Limb (tissue), 2 donors: ENCODE data around the gene JAG2.
A peak's percentile ranks its signal among the peaks of the same experiment; 100 is the strongest.

ENCODE experiments used
- DNase-seq, 2 donors: peaks; one replicate each; pipeline ENCODE4 v3.0.0-alpha.2; 2016; ENCODE audit errors: extremely low spot score in 2 of 2

JAG2 gene

DNA sequence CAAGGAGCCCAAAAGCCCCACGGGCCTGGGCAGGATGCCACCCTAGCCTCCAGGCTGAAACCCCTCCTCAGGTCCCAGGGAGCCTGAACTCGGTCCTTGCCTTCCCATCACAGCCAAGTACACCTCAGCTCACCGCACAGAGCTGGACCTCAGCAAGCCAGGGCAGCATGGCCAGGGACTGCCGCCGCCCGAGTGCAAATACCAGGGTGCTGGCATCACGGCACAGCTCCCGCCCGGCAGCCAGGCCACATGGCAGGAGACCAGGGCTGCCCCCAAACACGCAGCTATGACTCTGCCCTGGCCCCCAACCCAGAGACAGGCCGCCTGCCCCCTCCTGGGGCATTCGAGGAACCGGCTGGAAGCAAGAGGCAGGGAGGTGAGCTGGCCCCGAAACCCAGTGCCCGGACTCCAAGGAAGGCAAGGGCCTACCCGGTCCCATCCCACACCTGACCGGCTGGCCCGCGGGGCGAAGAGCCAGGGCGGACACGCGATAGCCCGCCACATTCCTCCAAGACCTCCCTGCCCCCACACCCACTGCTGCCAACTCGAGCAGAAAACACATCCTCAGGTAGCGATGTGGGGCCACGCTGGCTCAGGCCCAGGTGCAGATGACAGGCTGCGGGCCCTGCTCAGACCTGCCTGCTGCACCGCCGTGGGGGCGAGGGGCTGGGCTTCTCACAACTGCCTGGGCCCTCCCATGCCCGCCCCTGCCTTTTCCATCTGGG is 2.7 kb downstream of the JAG2 start:
- no peak for DNase-seq

DNA sequence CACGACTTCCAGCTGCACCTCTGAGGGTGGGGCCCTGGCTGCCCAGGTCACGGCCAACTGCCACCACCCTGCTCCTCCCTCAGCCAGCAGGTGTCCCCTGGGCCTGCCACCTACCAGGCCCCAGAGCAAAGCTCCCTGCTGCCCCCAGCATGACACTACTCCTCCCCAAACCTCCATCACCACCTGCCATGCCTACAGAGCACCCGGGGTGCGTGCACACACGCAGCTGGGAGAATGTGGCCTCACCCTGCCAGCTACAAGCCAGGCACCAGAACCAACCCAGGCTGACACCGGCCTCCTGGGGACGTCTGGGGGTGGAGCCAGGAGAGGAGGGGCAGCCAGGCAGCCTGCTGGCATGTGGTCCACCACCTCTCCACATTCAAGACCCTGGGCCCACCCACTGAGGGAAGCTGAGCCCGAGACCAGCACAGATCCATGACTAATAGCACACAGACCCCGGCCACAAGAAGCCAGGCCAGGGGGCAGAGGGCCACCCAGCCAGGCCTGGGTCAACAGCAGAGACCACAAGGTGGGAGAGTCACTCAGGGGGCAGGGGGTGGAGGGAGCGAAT is 3.4 kb downstream of the JAG2 start:
- DNase-seq, result no peak

DNA sequence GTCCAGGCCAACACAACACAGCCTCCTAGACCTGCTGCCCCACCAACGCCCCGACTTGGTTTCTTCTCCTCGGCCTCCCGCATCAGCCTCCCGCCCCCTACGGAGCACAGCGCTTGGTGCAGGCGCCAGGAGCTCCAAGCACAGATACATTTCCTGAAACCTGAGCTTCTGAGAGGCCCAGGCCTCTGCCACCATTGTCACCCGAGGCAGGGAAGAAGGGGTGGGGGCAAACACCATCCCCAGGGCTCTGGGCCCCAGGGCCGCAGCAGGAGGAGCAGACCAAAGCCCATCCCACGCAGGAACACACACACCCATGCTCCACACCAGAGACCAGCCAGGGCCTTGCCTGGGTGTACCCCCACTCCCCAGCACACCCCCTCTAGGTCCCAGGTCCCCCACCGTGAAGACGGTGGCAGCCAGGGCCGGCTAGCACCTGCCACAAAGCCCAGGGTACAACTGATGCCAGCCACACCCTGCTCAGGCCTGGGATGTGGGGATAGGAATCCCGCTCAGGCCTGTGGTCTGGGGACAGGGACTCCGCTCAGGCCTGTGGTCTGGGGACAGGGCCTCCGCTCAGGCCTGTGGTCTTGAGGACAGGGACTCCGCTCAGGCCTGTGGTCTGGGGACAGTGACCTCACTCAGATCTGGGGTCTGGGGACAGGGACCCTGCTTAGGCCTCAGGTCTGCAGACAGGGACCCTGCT is 5.4 kb downstream of the JAG2 start:
- no peak for DNase-seq

DNA sequence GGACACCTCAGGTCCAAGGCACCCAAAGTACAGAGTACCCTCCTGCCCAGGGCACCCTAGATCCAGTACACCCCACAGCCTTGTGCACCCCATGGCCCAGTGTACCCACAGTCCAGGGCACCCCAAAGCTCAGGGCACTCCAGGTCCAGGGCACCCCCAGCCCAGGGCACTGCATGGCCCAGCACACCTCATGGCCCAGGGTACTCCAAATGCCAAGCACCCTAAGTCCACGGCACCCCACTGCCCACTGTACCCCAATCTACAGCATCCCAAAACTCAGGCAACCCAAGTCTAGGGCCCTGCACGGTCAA is 6.0 kb downstream of the JAG2 start:
- no peak for DNase-seq

DNA sequence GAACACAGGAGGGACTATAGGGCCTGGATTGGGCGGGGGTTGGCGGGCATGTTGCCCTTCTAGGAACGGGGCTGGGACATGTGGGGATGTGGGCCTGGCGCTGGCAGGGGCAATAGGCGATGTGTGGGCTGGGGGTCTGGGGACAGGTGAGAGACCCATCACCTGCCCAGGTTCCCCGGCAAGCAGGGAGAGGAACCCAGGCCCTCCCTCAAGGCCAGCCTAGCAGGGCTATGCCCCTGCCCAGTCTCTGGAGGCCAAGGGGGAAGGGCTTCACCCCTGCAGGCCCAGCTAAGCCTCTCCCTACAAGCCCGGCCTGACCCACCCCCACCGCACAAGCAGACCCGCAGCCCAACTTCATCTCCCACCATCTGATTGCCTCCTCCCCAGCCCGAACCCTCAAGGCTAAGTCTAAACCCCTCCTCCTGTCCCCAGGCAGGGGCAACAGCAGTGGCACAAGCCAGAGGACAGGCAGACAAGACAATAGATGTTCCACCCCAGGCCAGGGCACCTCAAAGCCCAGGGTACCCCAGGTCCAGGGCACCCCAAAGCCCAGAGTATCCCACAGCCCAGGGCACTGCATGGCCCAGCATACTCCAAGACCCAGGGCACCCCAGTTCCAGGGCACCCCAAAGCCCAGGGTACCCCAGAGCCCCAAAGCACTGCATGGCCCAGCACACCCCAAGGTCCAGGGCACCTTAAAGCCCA is 6.5 kb downstream of the JAG2 start:
- no peak for DNase-seq

DNA sequence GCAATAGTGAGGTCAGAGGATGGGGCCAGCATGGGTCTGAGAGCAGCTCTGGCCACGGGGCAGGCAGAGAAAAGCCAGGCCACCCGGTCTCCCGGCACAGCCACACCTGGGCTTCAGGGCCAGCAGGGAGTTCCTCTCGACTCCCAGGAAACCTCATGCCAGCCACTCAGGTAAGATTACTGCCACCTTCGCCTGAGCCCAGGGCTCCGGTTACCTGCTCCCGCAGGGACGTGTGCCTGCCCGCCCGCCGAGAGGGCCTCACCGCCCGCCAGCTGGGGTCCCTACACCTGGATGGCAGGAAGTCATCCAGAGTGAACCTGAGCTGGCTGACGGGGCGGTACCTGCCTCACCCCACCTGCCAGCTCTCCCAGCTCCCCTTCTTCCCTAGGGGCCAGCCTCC is 7.3 kb downstream of the JAG2 start:
- DNase-seq, result no peak

DNA sequence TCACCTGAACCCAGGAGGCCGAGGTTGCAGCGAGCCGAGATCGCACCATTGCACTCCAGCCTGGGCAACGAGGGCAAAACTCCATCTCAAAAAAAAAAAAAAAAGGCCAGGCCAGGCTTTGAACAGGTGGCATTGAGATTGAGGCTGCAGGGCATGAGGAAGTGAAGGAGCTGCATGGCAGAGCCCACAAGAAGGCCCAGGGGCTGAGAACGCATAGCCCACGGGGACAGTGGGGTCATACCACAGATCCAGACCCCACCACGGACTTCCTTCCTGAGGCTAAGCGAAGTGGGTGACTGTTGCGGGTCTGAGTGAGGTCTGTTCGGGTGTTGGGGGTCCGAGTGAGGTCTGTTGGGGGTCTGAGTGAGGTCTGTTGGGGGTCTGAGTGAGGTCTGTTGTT is 7.8 kb downstream of the JAG2 start:
- no peak for DNase-seq

- DNase-seq, result no peak
Measured at GRCh38 chr14:105159344-105159743, 9.2 kb downstream of the JAG2 start.

- DNase-seq, result no peak
Measured at GRCh38 chr14:105158794-105159193, 9.8 kb downstream of the JAG2 start.

DNA sequence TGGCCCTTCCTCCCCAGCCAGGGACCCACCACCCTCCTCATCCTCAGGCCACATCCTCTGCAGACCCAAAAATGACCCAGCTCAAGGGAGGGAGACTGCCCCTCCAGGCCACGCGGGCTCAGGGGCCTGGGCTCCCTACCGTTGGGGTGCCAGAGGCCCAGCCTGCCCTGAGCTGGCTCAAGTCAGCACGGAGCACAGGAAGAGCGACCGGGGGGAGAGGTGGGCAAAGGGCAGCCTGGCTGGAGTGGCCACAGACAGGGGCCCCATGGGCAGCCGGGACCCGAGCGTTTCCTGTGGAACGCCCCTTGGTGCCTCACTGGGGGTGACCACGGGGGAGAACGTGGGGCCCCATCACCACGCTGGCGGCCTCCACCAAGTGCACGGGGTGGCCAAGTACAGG is 10.7 kb downstream of the JAG2 start:
- DNase-seq, result no peak

DNA sequence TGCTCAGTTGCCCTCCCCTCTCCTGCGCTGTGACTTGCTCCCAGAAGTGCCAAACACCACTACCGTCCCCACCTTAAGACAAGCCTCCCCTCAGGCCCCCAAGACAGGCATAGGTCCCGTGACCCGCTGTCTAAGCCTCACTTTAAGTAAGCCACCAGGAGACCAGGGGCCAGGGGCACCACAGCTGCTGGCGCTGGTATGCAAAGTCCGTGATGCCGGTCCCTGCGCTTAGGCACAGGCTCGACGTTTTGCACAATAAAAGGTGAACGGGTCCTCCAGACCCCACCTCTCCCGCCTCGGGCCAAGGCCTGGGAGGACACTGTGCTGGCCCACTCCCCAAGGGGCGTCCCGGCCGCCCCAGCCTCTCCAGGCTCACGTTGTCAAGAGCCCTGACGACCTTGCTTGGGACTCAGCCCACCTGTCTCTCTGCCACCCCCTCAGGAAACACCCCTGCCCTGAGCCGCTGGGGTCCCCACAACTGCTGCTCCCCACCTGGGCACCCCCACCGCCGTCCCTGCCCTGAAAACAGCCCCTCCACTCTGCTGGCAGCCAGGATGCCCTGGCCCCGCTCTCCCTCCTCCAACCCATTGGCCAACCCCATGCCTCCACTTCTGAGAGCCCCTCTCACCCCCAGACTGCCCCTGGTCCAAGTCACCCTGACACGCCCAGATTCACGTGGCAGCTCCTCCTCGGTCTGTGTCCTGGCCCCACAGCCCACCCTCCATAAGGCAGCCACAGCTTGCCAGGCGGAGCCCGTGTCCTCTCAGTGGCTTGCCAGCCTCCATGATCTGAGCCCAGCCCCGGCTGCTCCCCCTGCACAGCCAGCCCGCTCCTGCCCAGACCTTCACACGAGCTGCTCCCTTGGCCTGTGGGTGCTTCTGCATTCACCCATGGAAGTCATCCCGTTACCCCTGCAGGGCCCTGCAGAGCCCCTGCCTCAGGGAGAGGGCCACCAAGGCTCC is 11.9 kb downstream of the JAG2 start:
- DNase-seq, result no peak

- DNase-seq, result no peak
Measured at GRCh38 chr14:105155681-105156413, 12.7 kb downstream of the JAG2 start.

DNA sequence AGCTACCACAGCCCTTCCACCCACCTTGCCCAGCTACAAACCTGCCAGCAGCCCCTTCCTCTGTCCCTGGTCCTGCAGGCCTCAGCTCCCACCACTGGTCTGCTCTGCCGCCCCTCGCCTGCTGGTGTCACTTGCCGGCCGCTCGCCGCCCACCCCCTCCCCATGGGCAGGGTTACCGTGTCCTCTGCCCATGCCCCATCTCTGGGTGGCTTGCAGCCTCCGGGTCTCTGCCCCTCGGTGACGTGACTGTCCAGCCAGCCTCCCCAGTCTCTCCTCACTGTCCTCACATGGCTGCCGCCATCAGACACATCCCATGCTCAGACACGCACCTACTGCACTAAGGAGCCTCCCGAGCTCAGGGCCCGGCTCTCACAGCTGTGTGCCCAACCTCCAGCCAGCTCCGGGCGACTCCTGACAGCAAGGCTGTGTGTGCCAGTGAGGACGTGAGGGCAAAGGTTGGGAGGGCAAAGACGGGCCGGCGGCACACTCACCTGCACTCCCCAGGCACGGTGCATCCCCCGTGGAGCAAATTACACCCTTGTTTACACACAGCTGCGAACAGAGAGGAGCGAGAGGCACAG is 13.4 kb downstream of the JAG2 start:
- DNase-seq, result no peak

DNA sequence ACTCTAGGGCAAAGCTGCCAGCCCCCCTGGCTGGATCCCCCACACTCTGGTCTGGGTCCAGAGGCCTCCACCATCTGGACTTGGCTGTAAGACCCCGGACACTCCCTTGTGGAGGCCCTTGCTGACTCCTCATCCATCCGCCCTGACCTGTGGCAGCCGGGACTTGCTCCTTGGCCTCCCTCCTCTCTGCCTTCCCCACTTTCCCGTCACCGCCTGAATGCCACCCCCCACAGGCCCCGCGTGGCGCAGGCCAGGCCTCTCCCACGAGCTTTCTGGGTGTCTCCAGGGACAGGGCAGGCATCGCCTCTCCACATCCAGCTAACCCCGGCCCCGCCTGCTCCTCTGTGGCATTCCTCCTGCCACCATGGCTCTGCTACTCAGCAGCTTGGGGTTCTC is 14.1 kb downstream of the JAG2 start:
- no peak for DNase-seq

DNA sequence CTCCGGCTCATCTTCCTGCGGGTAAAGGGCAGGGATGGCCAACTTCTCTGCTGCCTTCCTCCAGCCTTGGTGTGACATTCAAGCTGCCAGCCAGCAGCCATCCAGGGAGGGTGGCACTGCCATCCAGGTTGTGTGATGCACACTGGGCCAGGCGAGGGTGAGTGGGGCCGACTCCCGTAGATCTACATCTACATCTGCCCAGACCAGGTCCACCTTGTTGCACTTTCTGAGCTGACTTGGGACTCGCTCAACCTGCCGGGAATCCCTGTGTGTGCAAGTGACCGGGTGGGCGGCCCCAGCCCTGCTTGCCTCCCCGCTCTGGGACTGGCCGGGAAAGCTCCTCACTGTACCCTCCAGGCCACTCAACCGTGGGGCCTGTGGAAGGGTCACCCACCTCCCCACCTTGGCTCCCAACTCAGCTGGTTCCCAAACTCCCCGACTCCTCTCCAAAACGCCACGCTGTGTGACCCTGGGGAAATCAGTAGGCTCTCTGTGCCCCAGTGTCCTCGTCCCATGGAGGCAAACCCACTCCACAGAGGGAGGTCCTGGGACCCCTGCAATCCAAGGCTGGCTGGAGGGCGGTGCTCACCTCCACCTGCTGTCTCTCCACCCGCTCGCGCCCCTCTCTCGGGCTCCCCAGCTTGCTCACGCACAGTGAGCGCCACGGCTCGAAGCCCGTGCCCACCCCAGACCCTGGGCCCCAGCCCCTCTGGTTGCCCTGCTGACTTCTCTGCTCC is 14.7 kb downstream of the JAG2 start:
- no peak for DNase-seq

GRCh38 chr14:105153331-105153731 is 15.2 kb downstream of the JAG2 start:
- DNase-seq, result peak in 1 of 2 donors; percentile 36

DNA sequence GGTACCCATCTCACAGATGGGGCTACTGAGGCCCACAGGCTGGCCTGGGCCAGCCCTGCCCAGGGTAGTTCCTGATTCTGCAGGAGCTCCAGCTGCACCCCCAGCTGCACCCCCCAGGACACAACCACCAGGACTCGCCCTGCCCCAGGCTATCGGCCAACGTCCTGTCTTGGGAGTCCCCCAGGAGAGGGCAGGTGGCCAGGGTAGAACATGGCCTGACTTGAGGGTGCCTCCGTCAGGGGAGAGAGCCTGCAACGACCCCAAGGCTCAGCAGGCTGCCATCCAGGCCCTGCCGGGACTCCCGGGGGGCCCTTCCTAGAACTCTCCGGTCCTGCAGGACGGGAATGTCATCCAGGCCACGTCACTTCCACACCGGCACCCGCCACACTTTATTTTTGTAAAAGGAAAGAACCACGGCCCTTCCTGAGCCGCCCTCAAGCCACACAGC is 15.8 kb downstream of the JAG2 start:
- DNase-seq, result no peak

GRCh38 chr14:105151838-105152793 is 16.5 kb downstream of the JAG2 start:
- DNase-seq, result no peak
